Ishikawa (cell line): Measurements from ENCODE around the gene ACBD3.
A peak's percentile ranks its signal among the peaks of the same experiment; 100 is the strongest.

Experiments
- CEBPB ChIP-seq: IDR thresholded peaks from 2 replicates; pipeline ENCODE4 v1.6.1; 2012
- CREB1 ChIP-seq: IDR thresholded peaks from 2 replicates; pipeline ENCODE4 v1.6.1; 2012; ENCODE audit warnings: low read depth
- EGR1 ChIP-seq: IDR thresholded peaks from 2 replicates; pipeline ENCODE4 v1.6.1; 2012
- EP300 ChIP-seq: IDR thresholded peaks from 2 replicates; pipeline ENCODE4 v1.6.1; 2012; ENCODE audit warnings: borderline replicate concordance
- FOXM1 ChIP-seq: IDR thresholded peaks from 2 replicates; pipeline ENCODE4 v1.6.1; 2012; ENCODE audit warnings: low read depth, borderline replicate concordance
- NFIC ChIP-seq: IDR thresholded peaks from 2 replicates; pipeline ENCODE4 v1.6.1; 2012
- RAD21 ChIP-seq: IDR thresholded peaks from 2 replicates; pipeline ENCODE4 v1.6.1; 2012; ENCODE audit warnings: low read depth
- REST ChIP-seq: IDR thresholded peaks from 2 replicates; pipeline ENCODE4 v1.6.1; 2012; ENCODE audit warnings: low read depth, mild to moderate bottlenecking
- TAF1 ChIP-seq: IDR thresholded peaks from 2 replicates; pipeline ENCODE4 v1.6.1; 2012; ENCODE audit warnings: low read depth, mild to moderate bottlenecking
- TCF12 ChIP-seq: IDR thresholded peaks from 2 replicates; pipeline ENCODE4 v1.6.1; 2012; ENCODE audit warnings: low read depth
- TEAD4 ChIP-seq: IDR thresholded peaks from 2 replicates; pipeline ENCODE4 v1.6.1; 2012
- USF1 ChIP-seq: IDR thresholded peaks from 2 replicates; pipeline ENCODE4 v1.6.1; 2012
- YY1 ChIP-seq: IDR thresholded peaks from 2 replicates; pipeline ENCODE4 v1.6.1; 2012; ENCODE audit warnings: low read depth
- ZBTB7A ChIP-seq: IDR thresholded peaks from 2 replicates; pipeline ENCODE4 v1.6.1; 2012; ENCODE audit warnings: low read depth
- TF ChIP-seq, protein P1 (sequence below): IDR thresholded peaks from 2 replicates; pipeline ENCODE4 v1.6.1; 2012

ACBD3 gene

GRCh38 chr1:226185141-226186036 is 1.2 kb downstream of the ACBD3 start:
- TF ChIP-seq EGR1 (no peak), FOXM1 (no peak), EP300 (no peak), TEAD4 (no peak), TCF12 (no peak), RAD21 (no peak), NFIC (no peak), ZBTB7A (no peak), TAF1 (no peak), CEBPB (no peak), REST (no peak), CREB1 (no peak), YY1 (no peak), USF1 (no peak)
- TF ChIP-seq, protein P1, sequence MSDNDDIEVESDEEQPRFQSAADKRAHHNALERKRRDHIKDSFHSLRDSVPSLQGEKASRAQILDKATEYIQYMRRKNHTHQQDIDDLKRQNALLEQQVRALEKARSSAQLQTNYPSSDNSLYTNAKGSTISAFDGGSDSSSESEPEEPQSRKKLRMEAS: no peak

- TF ChIP-seq YY1 (no peak), TEAD4 (no peak; the same call in 1 of the 2 replicates), REST (no peak), ZBTB7A (no peak), TAF1 (no peak), CEBPB (peak; percentile 88), NFIC (peak; percentile 94), RAD21 (peak; percentile 28; the same call in 1 of the 2 replicates), EGR1 (no peak), USF1 (no peak; the same call in 1 of the 2 replicates)
These were observed 4.4 kb downstream of the ACBD3 start for GRCh38 chr1:226181996-226182714.

DNA sequence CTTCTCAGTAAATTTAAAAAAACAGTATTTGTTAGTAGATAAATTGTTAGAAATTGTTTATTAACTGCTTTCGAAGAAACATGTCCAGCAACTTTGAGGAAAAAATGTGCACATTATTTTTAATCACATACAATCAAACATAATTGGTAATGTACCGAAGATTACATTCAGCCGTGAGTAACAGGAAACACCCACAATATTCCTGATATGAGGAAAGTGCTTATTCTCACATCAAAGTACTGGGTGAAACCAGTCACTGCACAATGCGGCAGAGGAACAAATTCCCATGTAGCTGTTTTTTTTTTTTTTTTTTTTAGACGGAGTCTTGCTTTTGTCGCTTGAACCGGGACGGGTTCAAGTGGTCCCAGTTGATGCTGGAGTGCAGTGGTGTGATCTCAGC is 9.7 kb downstream of the ACBD3 start:
- no peak for TF ChIP-seq EGR1
- TF ChIP-seq TAF1: no peak
- TF ChIP-seq RAD21: no peak
- no peak for TF ChIP-seq CREB1

DNA sequence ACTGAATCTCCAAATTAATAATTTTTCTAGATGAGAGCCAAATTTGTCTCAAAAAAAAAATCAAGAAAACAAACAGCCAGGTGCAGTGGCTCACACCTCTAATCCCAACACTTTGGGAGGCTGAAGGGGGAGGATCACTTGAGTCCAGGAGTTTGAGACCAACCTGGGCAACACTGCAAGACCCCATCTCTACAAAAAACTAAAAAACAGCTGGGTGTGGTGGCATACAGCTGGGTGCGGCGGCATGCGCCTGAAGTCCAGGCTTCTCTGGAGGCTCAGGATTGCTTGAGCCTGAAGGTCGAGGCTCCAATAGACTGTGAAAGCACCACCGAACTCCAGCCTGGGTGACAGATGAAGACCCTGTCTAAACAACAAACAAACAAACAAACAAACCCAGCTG is 14.0 kb downstream of the ACBD3 start:
- TF ChIP-seq EGR1 (no peak), USF1 (no peak), EP300 (no peak), ZBTB7A (no peak)

GRCh38 chr1:226166341-226166740 is 20.2 kb downstream of the ACBD3 start:
- TF ChIP-seq TCF12 (peak; percentile 10; the same call in 1 of the 2 replicates), REST (no peak), FOXM1 (no peak), YY1 (peak; percentile 11; the same call in 1 of the 2 replicates), TAF1 (no peak), RAD21 (no peak), EP300 (no peak), TEAD4 (peak; percentile 86), CEBPB (no peak)
